ENCODE data around the gene NENF. TPM values are rescaled to one million over a fixed set of nuclear protein-coding genes. Genes with fewer than 3 reads are reported as not detected.

Gene NENF
- total RNA-seq, 1 donor from 2014 or later = 110 TPM

GRCh38 chr1:212490276-212490675 lies 57.6 kb downstream of the NENF start:
- intact Hi-C loops (cut with DNase I) = loop anchor here (10.0 kb wide), 1 partner anchor 65 kb away; no protein-coding TSS in a partner anchor
- Histone ChIP-seq H3K27ac (no peak overlapping the region), H3K9me3 (no peaks in the 10 kb centered on the region), H3K4me3 (no peak overlapping the region), H3K4me1 (peaks cover 10% of the 10 kb centered on the region), H3K36me3 (no peaks in the 10 kb centered on the region), H3K27me3 (no peaks in the 10 kb centered on the region)
- no peak for DNase-seq (ENCODE audit: extremely low spot score in 2 of 2)
- TF ChIP-seq POLR2A (IDR thresholded peaks at IDR 0.05) (no peak), POLR2AphosphoS5 (IDR thresholded peaks at IDR 0.05; ENCODE audit: insufficient read depth in 1 of 2, low read depth in 1 of 2) (no peak), CTCF (IDR thresholded peaks at IDR 0.05) (no peak)

GRCh38 chr1:212491454-212491853 lies 58.7 kb downstream of the NENF start:
- no peak overlapping the region for H3K27ac ChIP-seq
- H3K9me3 ChIP-seq = no peaks in the 10 kb centered on the region
- intact Hi-C loops (cut with DNase I) = loop anchor here (10.0 kb wide), 1 partner anchor 63 kb away; no protein-coding TSS in a partner anchor
- no peaks in the 10 kb centered on the region for H3K27me3 ChIP-seq
- TF ChIP-seq POLR2AphosphoS5 (IDR thresholded peaks at IDR 0.05; ENCODE audit: insufficient read depth in 1 of 2, low read depth in 1 of 2) (no peak), POLR2A (IDR thresholded peaks at IDR 0.05) (no peak), CTCF (IDR thresholded peaks at IDR 0.05) (no peak)
- no peaks in the 10 kb centered on the region for H3K36me3 ChIP-seq
- no peak for DNase-seq (ENCODE audit: extremely low spot score in 2 of 2)
- H3K4me3 ChIP-seq = no peak overlapping the region
- H3K4me1 ChIP-seq = peaks cover 10% of the 10 kb centered on the region

Other genes starting within 250 kb of the NENF start
- gene PPP2R5A, start 147.5 kb upstream of the NENF start, total RNA-seq = 33.9 TPM
- gene PACC1, start 18.0 kb upstream of the NENF start, total RNA-seq = 6.1 TPM
- gene ATF3, start 175.8 kb downstream of the NENF start, total RNA-seq = 34.9 TPM